ENCODE results near the gene CCDC40.

Gene CCDC40

DNA sequence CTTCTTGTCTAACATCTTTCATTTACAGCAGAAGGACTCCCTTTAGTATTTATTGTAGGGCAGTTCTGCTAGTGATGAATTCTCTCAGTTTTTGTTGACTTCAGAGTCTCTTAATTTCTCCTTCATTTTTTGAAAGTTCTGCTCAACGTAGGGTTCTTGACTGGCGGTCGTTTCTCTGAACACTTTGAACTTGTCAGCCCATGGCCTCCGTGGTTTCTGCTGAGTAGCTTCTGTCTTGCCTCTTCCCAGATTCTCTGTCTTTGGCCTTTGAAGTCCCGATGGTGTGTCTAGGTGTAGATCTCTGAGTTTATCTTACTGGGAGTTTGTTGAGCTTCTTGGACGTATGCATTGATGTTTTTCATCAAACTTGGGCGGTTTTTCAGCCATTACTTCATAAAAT lies 78.3 kb downstream of the CCDC40 start:
- DNase-seq (ENCODE audit: low read depth in 2 of 2): no peak

DNA sequence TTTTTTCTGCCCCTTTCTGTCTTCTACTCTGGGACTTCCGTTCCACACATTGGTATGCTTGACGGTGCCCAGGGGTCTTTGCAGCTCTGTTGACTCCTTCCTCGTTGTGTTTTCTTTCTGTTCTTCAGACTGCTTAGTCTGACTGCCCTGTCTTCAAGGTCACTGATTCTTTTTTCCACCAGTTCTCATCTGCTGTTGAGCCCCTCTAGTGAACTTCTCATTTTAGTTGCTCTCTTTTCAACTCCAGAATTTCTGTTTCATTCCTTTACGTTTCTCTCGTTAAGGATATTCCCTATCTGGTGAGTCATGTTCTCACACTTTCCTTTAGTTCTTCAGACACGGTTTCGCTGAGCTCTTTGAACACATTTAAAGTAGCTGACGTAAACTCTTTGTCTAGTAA lies 78.7 kb downstream of the CCDC40 start:
- no peak for DNase-seq (ENCODE audit: low read depth in 2 of 2)

DNA sequence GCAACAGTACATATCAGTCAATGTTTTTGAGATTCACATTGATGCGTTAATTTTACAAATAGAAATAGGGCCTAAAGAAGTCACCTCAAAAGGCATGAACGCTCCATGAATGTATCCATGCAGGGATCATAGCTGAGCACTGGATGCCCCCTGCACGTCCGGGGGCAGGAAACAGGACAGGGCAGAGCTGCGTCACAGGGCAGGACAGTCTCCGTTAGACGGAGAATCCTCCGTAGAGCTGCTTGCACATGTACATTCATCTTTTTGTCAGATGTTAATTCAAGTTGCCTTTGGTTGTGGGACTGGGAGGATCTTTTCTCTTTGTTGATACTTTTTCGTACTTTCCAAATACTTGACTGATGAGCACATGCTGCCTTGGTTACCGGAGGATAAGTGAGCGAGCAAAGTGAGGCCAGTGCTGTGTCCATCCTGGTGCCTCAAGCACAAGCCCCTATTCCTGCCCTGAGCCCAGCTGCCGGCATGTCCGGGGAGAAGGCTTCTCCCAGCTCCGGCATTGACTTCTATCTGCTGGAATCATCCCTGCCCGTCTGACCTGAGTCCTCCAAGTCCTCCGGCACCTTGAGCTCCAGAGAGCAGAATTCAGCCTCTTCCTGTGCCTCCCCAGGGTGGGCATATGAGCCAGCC lies 80.0 kb downstream of the CCDC40 start:
- no peak for DNase-seq (ENCODE audit: low read depth in 2 of 2)

DNA sequence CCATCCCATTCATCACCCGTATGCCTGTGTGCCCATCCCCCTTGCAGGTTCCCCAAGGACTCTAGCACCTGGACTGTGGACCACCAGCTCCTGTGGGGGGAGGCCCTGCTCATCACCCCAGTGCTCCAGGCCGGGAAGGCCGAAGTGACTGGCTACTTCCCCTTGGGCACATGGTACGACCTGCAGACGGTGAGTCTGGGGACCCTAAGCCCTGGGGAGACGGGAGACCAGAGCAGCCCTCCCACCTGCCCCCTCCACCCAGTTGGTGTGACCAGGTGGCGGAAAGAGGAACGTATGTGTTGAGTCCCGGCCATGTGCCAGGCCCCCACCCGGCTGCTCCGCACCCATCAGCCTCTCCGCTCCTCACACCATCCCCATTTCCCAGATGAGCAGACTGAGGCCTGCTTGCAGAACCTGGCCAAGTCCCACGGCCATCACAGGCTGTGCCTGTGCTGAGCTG lies 80.5 kb downstream of the CCDC40 start:
- no peak for DNase-seq (ENCODE audit: low read depth in 2 of 2)

DNA sequence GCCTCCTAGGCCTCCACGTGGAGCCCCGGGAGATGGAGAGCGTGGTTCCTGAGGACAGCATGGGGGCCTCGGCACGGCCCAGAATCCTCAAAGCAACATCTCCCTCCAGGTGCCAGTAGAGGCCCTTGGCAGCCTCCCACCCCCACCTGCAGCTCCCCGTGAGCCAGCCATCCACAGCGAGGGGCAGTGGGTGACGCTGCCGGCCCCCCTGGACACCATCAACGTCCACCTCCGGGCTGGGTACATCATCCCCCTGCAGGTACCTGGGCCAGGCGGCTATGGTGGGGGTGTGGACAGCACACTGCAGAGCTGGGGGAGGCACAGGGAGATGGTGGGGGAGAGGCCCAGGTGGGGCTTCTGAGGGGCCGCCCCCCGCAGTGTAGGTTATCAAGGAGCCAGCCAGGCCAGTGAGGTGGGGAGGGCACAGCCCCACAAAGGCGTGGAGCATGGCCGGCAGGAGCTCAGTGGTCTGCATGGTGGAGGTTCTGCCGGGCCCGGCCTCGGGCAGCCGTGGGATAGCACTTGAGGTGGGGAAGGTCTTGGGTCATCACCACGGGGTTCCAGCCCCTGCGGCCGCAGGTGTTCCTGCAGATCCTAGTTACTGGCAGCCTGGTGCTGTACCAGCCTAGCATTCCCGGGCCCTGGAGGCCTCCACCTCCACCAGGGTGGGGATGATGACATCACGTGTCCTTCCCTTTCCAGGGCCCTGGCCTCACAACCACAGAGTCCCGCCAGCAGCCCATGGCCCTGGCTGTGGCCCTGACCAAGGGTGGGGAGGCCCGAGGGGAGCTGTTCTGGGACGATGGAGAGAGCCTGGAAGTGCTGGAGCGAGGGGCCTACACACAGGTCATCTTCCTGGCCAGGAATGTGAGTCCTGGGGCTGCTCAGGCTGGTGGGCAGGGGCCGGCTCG lies 81.3 kb downstream of the CCDC40 start:
- no peak for DNase-seq (ENCODE audit: low read depth in 2 of 2)

DNA sequence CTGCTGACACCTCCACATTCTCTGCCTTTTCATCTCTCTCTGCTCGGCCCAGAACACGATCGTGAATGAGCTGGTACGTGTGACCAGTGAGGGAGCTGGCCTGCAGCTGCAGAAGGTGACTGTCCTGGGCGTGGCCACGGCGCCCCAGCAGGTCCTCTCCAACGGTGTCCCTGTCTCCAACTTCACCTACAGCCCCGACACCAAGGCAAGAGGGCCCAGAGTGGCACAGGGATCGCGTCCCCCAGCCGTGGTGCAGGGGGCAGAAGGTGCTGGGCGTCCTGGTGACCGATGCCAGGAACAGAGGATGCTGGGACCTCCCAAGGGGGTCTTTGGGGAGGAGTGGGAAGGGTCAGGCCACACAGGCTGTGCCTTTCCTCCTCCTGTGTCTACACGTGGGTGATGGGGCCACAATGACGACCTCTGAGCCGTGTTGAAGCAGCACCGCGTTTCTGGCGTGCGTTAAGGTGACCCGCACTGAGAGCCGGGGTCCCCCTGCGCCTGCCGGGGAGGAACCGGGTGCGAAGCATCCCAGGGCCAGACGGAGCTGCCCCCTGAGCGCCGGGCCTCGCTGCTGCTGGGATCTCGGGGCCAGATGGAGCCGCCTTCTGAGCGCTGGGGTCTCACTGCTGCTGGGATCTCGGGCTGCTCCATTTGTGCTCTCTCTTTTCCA lies 82.3 kb downstream of the CCDC40 start:
- DNase-seq (ENCODE audit: low read depth in 2 of 2): no peak

DNA sequence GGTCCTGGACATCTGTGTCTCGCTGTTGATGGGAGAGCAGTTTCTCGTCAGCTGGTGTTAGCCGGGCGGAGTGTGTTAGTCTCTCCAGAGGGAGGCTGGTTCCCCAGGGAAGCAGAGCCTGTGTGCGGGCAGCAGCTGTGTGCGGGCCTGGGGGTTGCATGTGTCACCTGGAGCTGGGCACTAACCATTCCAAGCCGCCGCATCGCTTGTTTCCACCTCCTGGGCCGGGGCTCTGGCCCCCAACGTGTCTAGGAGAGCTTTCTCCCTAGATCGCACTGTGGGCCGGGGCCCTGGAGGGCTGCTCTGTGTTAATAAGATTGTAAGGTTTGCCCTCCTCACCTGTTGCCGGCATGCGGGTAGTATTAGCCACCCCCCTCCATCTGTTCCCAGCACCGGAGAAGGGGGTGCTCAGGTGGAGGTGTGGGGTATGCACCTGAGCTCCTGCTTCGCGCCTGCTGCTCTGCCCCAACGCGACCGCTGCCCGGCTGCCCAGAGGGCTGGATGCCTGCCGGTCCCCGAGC lies 82.9 kb downstream of the CCDC40 start:
- no peak for DNase-seq (ENCODE audit: low read depth in 2 of 2)

DNA sequence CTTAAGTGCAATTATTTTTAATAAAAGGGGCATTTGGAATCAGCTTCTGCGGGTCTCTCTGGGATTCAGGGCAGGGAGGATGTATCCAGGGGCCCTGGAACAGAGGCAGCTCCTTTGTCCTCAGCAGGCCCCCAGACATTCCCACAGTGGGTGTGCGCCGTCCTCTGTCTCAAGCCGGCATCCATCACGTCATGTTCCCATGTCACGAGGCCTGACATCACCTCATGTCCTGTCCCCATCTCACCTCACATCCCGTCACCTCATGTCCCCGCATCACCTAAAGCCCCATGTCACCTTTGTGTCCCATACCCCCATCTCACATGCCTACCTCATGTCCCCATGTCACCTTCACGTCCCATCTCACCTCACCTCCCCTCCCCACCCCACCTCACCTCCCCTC lies 83.4 kb downstream of the CCDC40 start:
- no peak for DNase-seq (ENCODE audit: low read depth in 2 of 2)

DNA sequence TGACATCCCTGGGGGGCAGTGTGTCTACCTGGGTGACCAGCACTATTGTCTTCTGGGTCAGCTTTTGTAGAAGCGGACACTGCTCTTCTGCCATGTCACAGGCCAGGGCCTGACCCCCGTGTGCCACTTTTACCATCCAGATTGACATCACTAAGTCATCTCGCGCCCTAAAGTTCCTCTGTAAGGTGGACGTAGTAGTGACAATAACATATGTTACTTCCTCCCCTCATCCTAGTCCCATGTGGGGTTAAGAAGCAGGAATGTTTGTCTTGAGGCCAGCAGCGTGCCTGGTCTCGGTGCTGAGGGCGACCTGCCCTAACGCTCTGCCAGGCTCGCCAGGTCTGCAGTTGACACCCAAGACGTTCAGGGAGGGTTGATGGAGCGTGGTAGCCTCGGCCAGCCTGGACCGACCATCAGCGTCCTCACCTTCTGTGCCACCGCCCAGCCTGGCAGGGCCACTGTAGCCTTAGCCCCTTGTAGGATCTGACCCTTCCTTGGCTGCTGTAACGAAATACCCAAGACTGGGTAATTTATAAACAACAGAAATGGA lies 85.7 kb downstream of the CCDC40 start:
- no peak for DNase-seq (ENCODE audit: low read depth in 2 of 2)

DNA sequence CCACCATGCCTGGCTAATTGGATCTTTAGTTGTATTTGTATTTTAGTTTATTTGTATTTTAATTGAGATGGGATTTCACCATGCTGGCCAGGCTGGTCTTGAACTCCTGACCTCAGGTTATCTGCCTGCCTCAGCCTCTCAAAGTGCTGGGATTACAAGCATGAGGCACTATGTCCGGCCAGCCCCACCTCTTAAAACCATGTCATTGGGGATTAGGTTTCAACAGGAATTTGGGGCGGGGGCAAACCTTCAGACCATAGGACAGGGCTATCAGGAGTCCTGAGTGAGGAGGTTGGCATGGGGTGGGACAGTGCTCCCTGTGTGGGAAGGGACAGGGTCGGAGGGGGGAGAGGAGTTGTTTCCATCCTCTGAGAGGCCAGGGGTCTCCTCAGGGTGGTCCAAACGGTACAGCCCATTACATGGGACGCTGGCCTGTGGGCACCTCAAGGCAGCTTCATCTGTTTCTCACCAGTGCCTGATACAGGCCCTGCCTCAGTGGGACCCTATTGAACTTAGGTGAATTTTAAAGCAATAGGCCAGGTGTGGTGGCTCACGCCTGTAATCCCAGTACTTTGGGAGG lies 86.6 kb downstream of the CCDC40 start:
- no peak for DNase-seq (ENCODE audit: low read depth in 2 of 2)

DNA sequence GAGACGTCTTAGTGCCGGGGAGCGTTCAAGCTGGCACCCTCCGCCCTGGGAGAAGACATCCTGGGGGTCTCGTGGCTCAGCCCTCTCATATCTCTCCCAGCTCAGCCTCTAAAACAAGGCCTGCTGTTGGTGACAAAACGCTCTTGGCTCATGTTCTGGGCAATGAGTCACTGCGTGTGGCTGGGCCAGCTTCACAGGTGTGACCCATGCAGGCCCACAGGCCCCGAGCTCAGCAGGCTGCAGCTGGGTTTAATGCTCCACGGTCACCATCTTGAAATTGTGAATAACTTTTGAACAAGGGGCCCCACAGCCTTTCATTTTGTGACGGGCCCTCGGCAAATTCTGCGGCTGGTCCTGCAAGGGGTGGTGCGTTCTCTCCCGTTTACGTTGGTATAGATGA lies 87.3 kb downstream of the CCDC40 start:
- DNase-seq (ENCODE audit: low read depth in 2 of 2): no peak

DNA sequence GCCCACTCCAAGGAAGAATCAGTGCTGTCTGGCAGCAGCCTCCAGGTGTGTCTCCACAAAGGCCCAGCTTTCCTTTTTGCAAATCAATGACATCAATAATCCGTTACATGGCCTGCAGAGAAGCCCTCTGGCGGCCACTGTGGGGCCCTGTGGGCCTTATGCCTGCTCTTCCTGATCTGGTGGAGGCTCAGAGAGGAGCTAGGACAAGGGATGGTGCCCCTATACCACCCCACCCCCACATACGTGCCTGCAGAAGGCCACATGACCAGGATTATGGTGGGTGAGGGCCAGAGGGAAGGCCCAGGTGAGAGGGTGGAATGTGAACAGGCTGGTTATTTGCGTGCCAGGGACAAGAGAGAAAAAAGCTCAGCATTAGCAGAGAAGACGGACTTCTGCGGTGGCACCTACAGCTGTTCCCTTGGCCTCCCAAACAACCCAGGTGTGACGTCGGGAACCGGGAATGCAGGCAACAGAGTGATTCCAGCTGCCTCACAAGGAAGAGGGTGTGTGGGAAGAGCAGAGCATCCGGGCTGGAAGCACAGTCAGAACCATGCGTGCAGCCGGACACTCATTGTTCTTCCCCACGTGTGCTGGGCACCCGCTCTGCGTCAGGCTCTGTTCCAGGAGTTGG lies 88.0 kb downstream of the CCDC40 start:
- no peak for DNase-seq (ENCODE audit: low read depth in 2 of 2)

DNA sequence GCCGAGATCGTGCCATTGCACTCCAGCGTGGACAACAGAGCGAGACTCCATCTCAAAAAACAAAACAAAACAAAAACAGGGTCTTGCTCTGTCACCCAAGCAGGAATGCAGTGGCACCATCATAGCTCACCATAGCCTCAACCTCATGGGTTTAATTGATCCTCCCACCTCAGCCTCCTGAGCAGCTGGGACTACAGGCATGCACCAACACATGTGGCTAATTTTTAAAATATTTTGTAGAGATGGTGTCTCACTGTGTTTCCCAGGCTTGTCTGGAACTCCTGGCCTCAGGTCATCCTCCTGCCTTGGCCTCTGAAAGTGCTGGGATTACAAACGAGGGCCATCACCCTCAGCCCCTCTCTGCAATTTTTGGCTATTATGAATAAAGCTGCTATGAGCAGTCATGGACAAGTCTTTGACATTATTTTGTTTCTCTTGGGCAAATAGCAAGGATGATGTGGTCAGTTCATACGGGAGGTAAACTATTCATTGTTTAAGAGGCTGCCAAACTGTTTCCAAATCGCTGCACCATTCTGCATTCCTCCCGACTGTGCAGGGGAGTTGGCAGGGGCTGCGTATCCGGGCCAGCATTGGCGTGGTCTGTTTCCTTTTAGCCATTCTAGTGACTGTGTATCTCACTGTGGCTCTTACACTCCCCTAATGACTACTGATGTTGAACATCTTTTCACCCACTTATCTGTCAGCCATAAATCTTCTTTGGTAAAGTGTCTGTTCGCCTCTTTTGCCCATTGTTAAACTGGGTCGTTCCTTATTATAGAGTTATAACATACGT lies 89.4 kb downstream of the CCDC40 start:
- no peak for DNase-seq (ENCODE audit: low read depth in 2 of 2)

DNA sequence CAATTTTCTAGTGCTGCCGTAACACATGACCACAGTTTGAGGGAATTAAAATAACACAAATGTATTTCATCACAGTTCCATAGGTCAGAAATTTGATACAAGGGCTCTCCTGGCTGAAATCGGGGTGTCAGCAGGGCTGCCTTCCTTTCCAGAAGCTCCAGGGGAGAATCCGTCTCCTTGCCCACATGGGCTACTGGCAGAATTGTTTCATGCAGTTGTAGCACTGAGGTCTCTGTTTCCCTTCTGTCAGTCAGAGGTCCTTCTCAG lies 89.9 kb downstream of the CCDC40 start:
- no peak for DNase-seq (ENCODE audit: low read depth in 2 of 2)

DNA sequence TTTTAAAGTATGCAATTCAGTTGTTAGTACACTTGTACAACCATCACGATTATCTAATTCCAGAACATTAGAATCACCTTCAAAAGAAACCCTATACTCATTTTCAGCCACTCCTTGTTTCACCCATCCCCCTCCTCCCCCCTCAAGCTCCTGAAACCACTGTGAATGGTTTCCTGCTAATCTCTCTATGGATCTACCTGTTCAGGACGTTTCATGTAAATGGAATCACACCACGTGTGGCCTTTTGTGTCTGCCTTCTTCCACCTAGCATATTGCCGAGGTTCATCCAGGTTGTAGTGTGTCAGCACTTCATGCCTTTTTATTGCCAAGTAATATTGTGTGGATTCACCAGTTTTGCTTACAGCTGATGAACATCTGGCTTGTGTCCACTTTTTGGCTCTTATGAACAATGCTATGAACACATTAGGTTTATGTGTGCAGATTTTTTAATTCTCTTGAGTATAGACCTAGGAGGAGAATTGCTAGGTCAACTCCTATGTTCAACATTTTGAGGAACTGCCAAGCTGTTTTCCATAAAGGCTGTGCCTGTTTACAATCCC lies 92.6 kb downstream of the CCDC40 start:
- DNase-seq (ENCODE audit: low read depth in 2 of 2): no peak

DNA sequence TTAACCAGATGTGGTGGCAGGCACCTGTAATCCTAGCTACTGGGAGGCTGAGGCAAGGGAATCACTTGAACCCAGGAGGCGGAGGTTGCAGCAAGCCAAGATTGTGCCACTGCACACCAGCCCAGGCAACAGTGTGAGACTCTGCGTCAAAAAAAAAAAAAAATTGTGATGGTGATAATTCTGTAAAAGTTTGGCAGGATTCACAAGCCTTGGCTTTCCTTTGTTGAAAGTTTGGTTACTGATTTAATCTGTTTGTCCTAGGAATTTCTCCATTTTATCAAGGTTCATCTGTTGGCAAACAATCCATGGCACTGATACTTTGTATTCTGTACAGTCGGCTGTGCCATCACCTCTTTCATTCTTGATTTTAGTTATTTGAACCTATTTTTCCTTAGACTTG lies 94.5 kb downstream of the CCDC40 start:
- no peak for DNase-seq (ENCODE audit: low read depth in 2 of 2)

DNA sequence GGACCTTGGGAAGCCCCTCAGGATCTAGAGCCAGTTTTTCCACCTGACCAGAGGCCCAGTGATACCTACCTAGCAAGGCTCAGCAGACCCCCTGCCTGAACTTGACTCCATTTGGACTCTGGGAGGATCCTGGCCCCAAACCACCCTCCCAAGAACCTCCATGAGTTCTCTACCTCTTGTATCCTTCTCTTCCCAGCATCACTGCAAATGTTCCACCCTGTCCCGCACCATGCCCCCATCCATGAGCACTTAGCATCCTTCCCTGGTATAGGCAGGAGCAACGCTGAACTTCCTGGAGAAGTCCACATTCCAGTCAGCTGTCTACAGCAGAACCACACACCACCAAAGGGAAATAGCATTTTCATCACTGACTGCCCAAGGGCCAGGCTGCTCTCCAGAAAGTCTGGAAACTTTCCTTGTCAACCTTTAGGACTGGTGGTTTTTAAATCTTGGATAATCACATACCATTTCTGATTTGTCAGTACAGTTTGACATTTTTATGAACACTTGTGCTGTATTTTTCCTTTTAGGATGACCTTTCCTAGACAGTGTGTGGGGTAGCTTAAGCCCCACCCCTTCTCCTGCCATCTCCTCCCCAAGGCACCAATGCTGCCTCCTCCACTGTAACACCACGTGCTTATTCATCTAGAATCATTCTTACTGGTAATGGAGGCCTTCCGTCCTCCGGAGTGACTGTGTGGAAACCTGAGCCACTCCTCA lies 96.6 kb downstream of the CCDC40 start:
- DNase-seq (ENCODE audit: low read depth in 2 of 2): no peak

DNA sequence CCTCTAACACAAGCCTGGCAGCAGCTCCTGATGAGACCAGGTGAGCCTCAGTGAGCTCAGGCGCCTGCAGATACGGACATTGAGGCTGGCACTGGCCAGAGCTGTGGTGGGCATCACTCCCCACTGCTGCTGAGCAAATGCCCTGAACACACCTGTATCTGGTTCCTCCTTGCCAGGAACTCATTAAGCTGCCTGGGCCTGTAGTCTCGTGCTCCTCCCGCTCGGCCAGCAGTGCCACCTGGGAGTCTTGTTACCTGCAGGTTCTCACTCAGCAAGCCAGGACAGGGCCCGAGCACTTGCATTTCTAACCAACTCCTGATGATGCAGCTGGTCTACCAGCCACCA lies 97.2 kb downstream of the CCDC40 start:
- no peak for DNase-seq (ENCODE audit: low read depth in 2 of 2)

DNA sequence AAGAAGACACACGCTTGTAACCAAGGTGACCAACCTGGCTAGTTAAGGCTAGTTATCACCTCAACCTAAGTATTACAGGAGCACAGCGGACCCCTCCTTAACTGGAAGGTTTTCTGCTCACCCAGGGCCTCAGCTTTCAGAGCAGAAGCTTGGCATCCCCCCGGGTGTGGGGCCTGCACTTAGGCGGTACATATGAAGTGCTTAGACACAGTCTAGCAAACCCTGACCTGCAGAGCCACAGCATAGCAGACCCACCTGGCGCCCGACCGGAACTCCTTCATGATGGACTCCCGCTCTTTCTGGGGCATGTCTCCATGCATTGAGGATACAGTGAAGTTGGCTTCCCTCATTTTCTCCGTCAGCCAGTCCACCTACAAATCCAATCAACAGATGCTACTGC lies 100.7 kb downstream of the CCDC40 start:
- DNase-seq (ENCODE audit: low read depth in 2 of 2): no peak

DNA sequence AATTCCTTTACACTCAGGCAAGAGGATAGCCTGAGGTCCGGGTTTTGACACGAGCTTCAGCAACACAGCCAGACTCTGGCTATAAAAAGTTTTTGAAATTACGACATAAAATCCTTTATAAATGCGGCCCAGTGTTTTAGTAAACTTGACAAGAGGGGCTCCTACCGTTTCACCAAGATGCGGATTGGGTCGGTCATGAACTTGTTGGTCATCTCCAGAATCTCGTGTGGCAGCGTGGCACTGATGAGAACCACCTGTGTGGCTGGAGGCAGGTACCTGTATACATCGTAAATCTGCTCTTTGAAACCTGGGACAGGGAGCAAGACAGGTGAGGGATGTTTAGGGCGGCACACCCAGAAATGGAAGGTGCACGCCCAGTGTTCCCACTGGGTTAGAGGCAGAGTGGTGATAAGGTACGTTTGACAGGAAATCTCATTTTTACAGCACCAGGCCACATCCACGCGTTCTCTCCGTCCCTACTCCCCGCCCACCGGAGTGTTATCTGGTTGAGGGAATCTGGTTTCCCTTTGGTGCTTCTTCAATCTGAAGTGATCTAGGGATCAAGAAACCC lies 102.5 kb downstream of the CCDC40 start:
- DNase-seq (ENCODE audit: low read depth in 2 of 2): no peak

Data from activated CD4-positive, alpha-beta T cell treated with anti-CD3 and anti-CD28 coated beads for 24 hours (primary cell).